HPDE6-E6E7 (cell line): ENCODE results near the gene DKKL1.
A peak's percentile ranks its signal among the peaks of the same experiment; 100 is the strongest.
"Not testable (repeated sequence)": the region's sequence is repeated elsewhere in the genome, so short reads cannot be mapped to it uniquely, and the experiment has no call there.

Experiments
- DNase-seq: peaks from one replicate; pipeline ENCODE4 v3.0.0; 2011; ENCODE audit warnings: missing footprints; ENCODE audit errors: extremely low spot score

DKKL1 gene

GRCh38 chr19:49363268-49364082 is at the start of gene DKKL1:
Gene DKKL1 (plus strand): TSS chr19:49363877. CDS start chr19:49363999, 122 bp downstream.
- DNase-seq, result peak; percentile 95

- no peak for DNase-seq
Observed at GRCh38 chr19:49315111-49315510, 48.6 kb upstream of the DKKL1 start.

- DNase-seq, result no peak
Observed at GRCh38 chr19:49316284-49316683, 47.4 kb upstream of the DKKL1 start.

GRCh38 chr19:49318296-49318695 is 45.4 kb upstream of the DKKL1 start:
- no peak for DNase-seq

GRCh38 chr19:49324801-49325576 is 38.7 kb upstream of the DKKL1 start, which contains the start of gene SLC6A16:
Gene SLC6A16 (minus strand): TSS chr19:49325191. CDS start chr19:49311347, 13,844 bp downstream.
- DNase-seq, result no peak

GRCh38 chr19:49325756-49326155 is 37.9 kb upstream of the DKKL1 start:
- DNase-seq, result not testable (repeated sequence)

- no peak for DNase-seq
Observed at GRCh38 chr19:49326165-49326704, 37.4 kb upstream of the DKKL1 start.

- DNase-seq, result no peak
Observed at GRCh38 chr19:49327878-49328544, 35.7 kb upstream of the DKKL1 start.

- DNase-seq, result no peak
Observed at GRCh38 chr19:49328741-49329140, 34.9 kb upstream of the DKKL1 start.

- not testable (repeated sequence) for DNase-seq
Observed at GRCh38 chr19:49331187-49331586, 32.5 kb upstream of the DKKL1 start.

GRCh38 chr19:49331616-49332055 is 32.0 kb upstream of the DKKL1 start:
- DNase-seq, result peak; percentile 43

GRCh38 chr19:49332691-49333417 is 30.8 kb upstream of the DKKL1 start:
- DNase-seq, result not testable (repeated sequence)

- DNase-seq, result no peak
Observed at GRCh38 chr19:49333418-49333805, 30.3 kb upstream of the DKKL1 start.

GRCh38 chr19:49333811-49334288 is 29.8 kb upstream of the DKKL1 start:
- no peak for DNase-seq

- DNase-seq, result no peak
Observed at GRCh38 chr19:49335071-49335783, 28.4 kb upstream of the DKKL1 start, which contains the start of gene CD37. Gene CD37 (plus strand): TSS chr19:49335406. CDS start chr19:49335541, 135 bp downstream.

GRCh38 chr19:49335784-49336481 is 27.7 kb upstream of the DKKL1 start:
- no peak for DNase-seq

GRCh38 chr19:49336482-49337266 is 27.0 kb upstream of the DKKL1 start:
- no peak for DNase-seq

GRCh38 chr19:49337267-49338022 is 26.2 kb upstream of the DKKL1 start:
- no peak for DNase-seq
